ENCODE measurements around the gene ITGB6. TPM values are rescaled to one million over a fixed set of nuclear protein-coding genes. Genes with fewer than 3 reads are reported as not detected.
A peak's percentile ranks its signal among the peaks of the same experiment; 100 is the strongest.

Gene ITGB6
- total RNA-seq, 1 donor from 2014 or later = 7.6 TPM

DNA sequence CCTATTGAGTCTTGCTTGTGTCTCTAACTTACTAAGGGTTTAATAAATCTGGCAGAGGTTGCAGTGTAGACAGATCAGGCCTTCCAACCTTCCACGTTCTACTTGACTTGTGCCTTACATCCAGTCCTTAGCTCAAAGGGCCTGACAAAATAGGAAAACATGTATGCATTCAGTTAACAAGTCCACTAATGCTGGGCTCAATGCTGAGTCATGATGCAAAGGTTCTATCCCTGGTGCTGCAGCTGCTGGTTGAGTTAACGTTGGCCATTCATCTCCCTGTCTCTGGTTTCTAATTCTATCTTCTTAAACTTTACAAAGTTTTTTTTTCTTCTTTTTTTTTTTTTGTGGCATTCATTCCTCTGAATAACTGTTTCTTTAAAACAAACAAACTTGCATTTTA is 46.3 kb upstream of the ITGB6 start:
- Histone ChIP-seq H3K4me3 (ENCODE audit: insufficient read depth, low read depth, low read length) (no peak overlapping the region), H2AFZ (ENCODE audit: low read depth, low read length) (no peak overlapping the region), H3K27me3 (ENCODE audit: insufficient read depth, low read length) (no peaks in the 10 kb centered on the region), H4K20me1 (ENCODE audit: insufficient read depth, low read length) (no peaks in the 10 kb centered on the region), H3K4me2 (ENCODE audit: low read length) (no peak overlapping the region), H3K27ac (ENCODE audit: low read depth, low read length) (no peak overlapping the region), H3K9ac (ENCODE audit: low read length) (no peak overlapping the region), H3K36me3 (ENCODE audit: insufficient read depth, low read length) (no peaks in the 10 kb centered on the region), H3K9me3 (ENCODE audit: insufficient read depth, low read depth, low read length) (no peaks in the 10 kb centered on the region), H3K79me2 (ENCODE audit: insufficient read depth, low read length) (no peaks in the 10 kb centered on the region), H3K4me1 (ENCODE audit: insufficient read depth, low read length) (peaks cover 14% of the 10 kb centered on the region)
- H3K27me3 Mint-ChIP-seq (ENCODE audit: low read depth, unreplicated experiment) = no peaks in the 10 kb centered on the region
- no peak for TF ChIP-seq EZH2 (IDR thresholded peaks at IDR 0.05; ENCODE audit: insufficient read depth, low read length)
- TF ChIP-seq CTCF (IDR thresholded peaks at IDR 0.05; ENCODE audit: insufficient read depth, low read depth, low read length) = no peak
- H3K36me3 Mint-ChIP-seq (ENCODE audit: low read depth, unreplicated experiment) = no peaks in the 10 kb centered on the region
- DNase-seq (ENCODE audit: low read depth) = peak; percentile 59
- H3K4me1 Mint-ChIP-seq (ENCODE audit: low read depth, unreplicated experiment) = peaks cover 43% of the 10 kb centered on the region
- FAIRE-seq = no peak
- H3K27ac Mint-ChIP-seq (ENCODE audit: unreplicated experiment) = no peak overlapping the region
- no peak overlapping the region for H3K4me3 Mint-ChIP-seq (ENCODE audit: unreplicated experiment)
- H3K9me3 Mint-ChIP-seq (ENCODE audit: unreplicated experiment) = peaks cover 4% of the 10 kb centered on the region

DNA sequence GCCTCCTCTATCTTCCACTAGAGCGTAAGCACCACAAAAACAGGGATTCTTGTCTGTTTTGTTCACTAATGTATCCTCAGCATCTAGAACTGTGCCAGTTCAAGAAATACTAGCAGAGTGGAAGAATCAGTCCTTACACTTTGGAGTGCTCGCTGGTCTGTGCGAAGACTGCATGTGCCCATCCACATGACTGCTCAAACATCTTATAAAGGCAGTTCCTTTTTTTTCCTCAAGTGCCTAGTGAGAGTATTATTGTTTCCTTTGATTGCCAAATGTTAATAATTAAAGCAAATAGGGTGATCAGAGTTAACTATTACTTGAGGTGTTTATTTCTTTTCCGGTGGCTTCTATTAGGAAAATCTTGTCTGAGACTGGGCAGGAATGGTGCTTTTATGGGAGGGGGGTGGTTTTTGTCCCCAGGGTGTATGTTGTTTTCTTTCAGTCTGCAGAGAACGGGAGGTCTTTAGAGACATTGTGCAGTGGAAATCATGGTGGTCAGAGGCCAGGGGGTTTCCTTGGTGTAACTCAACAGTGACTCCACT is 45.6 kb upstream of the ITGB6 start:
- Histone ChIP-seq H3K9me3 (ENCODE audit: insufficient read depth, low read depth, low read length) (no peaks in the 10 kb centered on the region), H2AFZ (ENCODE audit: low read depth, low read length) (no peak overlapping the region), H3K27ac (ENCODE audit: low read depth, low read length) (no peak overlapping the region), H3K79me2 (ENCODE audit: insufficient read depth, low read length) (no peaks in the 10 kb centered on the region), H3K27me3 (ENCODE audit: insufficient read depth, low read length) (no peaks in the 10 kb centered on the region), H3K4me2 (ENCODE audit: low read length) (no peak overlapping the region), H3K4me3 (ENCODE audit: insufficient read depth, low read depth, low read length) (no peak overlapping the region), H3K9ac (ENCODE audit: low read length) (no peak overlapping the region), H3K4me1 (ENCODE audit: insufficient read depth, low read length) (peaks cover 18% of the 10 kb centered on the region), H3K36me3 (ENCODE audit: insufficient read depth, low read length) (no peaks in the 10 kb centered on the region), H4K20me1 (ENCODE audit: insufficient read depth, low read length) (no peaks in the 10 kb centered on the region)
- H3K27ac Mint-ChIP-seq (ENCODE audit: unreplicated experiment) = peak overlapping the region; percentile 37
- no peak for FAIRE-seq
- H3K36me3 Mint-ChIP-seq (ENCODE audit: low read depth, unreplicated experiment) = no peaks in the 10 kb centered on the region
- H3K27me3 Mint-ChIP-seq (ENCODE audit: low read depth, unreplicated experiment) = no peaks in the 10 kb centered on the region
- H3K4me1 Mint-ChIP-seq (ENCODE audit: low read depth, unreplicated experiment) = peaks cover 49% of the 10 kb centered on the region
- H3K4me3 Mint-ChIP-seq (ENCODE audit: unreplicated experiment) = no peak overlapping the region
- DNase-seq (ENCODE audit: low read depth) = no peak
- TF ChIP-seq CTCF (IDR thresholded peaks at IDR 0.05; ENCODE audit: insufficient read depth, low read depth, low read length) (no peak), EZH2 (IDR thresholded peaks at IDR 0.05; ENCODE audit: insufficient read depth, low read length) (no peak)
- peaks cover 4% of the 10 kb centered on the region for H3K9me3 Mint-ChIP-seq (ENCODE audit: unreplicated experiment)

GRCh38 chr2:160242893-160243564 is 43.0 kb upstream of the ITGB6 start:
- no peaks in the 10 kb centered on the region for H3K27me3 ChIP-seq (ENCODE audit: insufficient read depth, low read length)
- H3K9me3 ChIP-seq (ENCODE audit: insufficient read depth, low read depth, low read length) = no peaks in the 10 kb centered on the region
- no peak overlapping the region for H2AFZ ChIP-seq (ENCODE audit: low read depth, low read length)
- Mint-ChIP-seq H3K36me3 (ENCODE audit: low read depth, unreplicated experiment) (no peaks in the 10 kb centered on the region), H3K27me3 (ENCODE audit: low read depth, unreplicated experiment) (no peaks in the 10 kb centered on the region), H3K4me1 (ENCODE audit: low read depth, unreplicated experiment) (peaks cover 62% of the 10 kb centered on the region), H3K9me3 (ENCODE audit: unreplicated experiment) (peaks cover 2% of the 10 kb centered on the region), H3K27ac (ENCODE audit: unreplicated experiment) (peak overlapping the region; percentile 92), H3K4me3 (ENCODE audit: unreplicated experiment) (no peak overlapping the region)
- TF ChIP-seq CTCF (IDR thresholded peaks at IDR 0.05; ENCODE audit: insufficient read depth, low read depth, low read length) = no peak
- no peak for TF ChIP-seq EZH2 (IDR thresholded peaks at IDR 0.05; ENCODE audit: insufficient read depth, low read length)
- H3K79me2 ChIP-seq (ENCODE audit: insufficient read depth, low read length) = no peaks in the 10 kb centered on the region
- peaks cover 18% of the 10 kb centered on the region for H3K4me1 ChIP-seq (ENCODE audit: insufficient read depth, low read length)
- H3K27ac ChIP-seq (ENCODE audit: low read depth, low read length) = peak overlapping the region; percentile 78
- no peak overlapping the region for H3K9ac ChIP-seq (ENCODE audit: low read length)
- DNase-seq (ENCODE audit: low read depth) (no peak), FAIRE-seq (no peak)
- no peaks in the 10 kb centered on the region for H4K20me1 ChIP-seq (ENCODE audit: insufficient read depth, low read length)
- H3K36me3 ChIP-seq (ENCODE audit: insufficient read depth, low read length) = no peaks in the 10 kb centered on the region
- no peak overlapping the region for H3K4me2 ChIP-seq (ENCODE audit: low read length)
- H3K4me3 ChIP-seq (ENCODE audit: insufficient read depth, low read depth, low read length) = no peak overlapping the region

Measured in astrocyte (in vitro differentiated cells and primary cell).